Parathyroid adenoma (tissue), 2 donors: ENCODE data around the gene AGBL3.
A peak's percentile ranks its signal among the peaks of the same experiment; 100 is the strongest.

Experiments used
- H2AFZ ChIP-seq: fragments of 300-600 bp; sonication (generic); one replicate; pipeline ENCODE4 v1.7.0; 2017; ENCODE audit warnings: antibody characterized with exemption, mild to moderate bottlenecking
- H3K27ac ChIP-seq: fragments of 300-600 bp; sonication (generic); one replicate; pipeline ENCODE4 v1.7.0; 2017
- H3K27me3 ChIP-seq: fragments of 300-600 bp; sonication (generic); one replicate; pipeline ENCODE4 v1.7.0; 2017; ENCODE audit warnings: low read length; ENCODE audit not compliant: control insufficient read depth, insufficient read depth
- H3K36me3 ChIP-seq: fragments of 300-600 bp; sonication (generic); one replicate; pipeline ENCODE4 v1.7.0; 2017; ENCODE audit warnings: low read length; ENCODE audit not compliant: control insufficient read depth, insufficient read depth
- H3K4me1 ChIP-seq: fragments of 300-600 bp; sonication (generic); one replicate; pipeline ENCODE4 v1.7.0; 2017; ENCODE audit warnings: control low read depth
- H3K4me2 ChIP-seq: fragments of 300-600 bp; sonication (generic); one replicate; pipeline ENCODE4 v1.7.0; 2017; ENCODE audit warnings: low read length
- H3K4me3 ChIP-seq: fragments of 300-600 bp; sonication (generic); one replicate; pipeline ENCODE4 v1.7.0; 2017; ENCODE audit warnings: low read depth, low read length
- H3K79me2 ChIP-seq: fragments of 300-600 bp; sonication (generic); one replicate; pipeline ENCODE4 v1.7.0; 2017; ENCODE audit warnings: control low read depth
- H3K9ac ChIP-seq: fragments of 300-600 bp; sonication (generic); one replicate; pipeline ENCODE4 v1.7.0; 2017; ENCODE audit warnings: mild to moderate bottlenecking
- H3K9me3 ChIP-seq: fragments of 300-600 bp; sonication (generic); one replicate; pipeline ENCODE4 v1.7.0; 2017; ENCODE audit warnings: low read length; ENCODE audit not compliant: control insufficient read depth
- TF ChIP-seq, protein P1 (sequence below): fragments of 300-600 bp; sonication (generic); IDR thresholded peaks from one replicate; pipeline ENCODE4 v1.7.0; 2017; ENCODE audit warnings: antibody characterized with exemption, mild to moderate bottlenecking
- donor health status: primary hyperparathyroidism.

The AGBL3 gene

DNA sequence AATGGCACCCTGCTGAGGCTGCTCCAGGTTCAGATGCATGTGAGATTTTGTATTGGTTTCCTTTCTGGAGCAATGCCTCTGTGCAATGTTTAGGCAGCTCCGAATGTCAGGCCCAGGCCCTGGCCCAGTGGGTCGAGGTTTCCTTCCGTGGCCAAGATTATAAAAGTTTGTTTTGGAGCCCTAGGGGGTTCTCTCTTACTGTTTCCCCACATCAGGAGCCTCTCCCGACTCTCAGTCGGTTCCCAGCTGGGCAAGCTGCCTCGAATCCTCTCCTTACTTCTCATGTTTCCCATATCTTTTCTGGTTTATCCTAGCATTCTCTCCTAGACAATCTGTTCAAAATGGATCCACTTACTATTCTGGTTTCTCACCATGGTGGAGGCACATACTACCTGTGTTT, 172.6 kb downstream of the AGBL3 start:
- Histone ChIP-seq H3K9me3 (no peaks in the 10 kb centered on the region), H3K79me2 (peaks cover 8% of the 10 kb centered on the region), H3K4me2 (no peak overlapping the region), H2AFZ (no peak overlapping the region), H3K4me1 (peaks cover 15% of the 10 kb centered on the region), H3K9ac (no peak overlapping the region), H3K27me3 (no peaks in the 10 kb centered on the region), H3K4me3 (no peak overlapping the region), H3K27ac (peak overlapping the region; percentile 2), H3K36me3 (no peaks in the 10 kb centered on the region)
- TF ChIP-seq, protein P1, sequence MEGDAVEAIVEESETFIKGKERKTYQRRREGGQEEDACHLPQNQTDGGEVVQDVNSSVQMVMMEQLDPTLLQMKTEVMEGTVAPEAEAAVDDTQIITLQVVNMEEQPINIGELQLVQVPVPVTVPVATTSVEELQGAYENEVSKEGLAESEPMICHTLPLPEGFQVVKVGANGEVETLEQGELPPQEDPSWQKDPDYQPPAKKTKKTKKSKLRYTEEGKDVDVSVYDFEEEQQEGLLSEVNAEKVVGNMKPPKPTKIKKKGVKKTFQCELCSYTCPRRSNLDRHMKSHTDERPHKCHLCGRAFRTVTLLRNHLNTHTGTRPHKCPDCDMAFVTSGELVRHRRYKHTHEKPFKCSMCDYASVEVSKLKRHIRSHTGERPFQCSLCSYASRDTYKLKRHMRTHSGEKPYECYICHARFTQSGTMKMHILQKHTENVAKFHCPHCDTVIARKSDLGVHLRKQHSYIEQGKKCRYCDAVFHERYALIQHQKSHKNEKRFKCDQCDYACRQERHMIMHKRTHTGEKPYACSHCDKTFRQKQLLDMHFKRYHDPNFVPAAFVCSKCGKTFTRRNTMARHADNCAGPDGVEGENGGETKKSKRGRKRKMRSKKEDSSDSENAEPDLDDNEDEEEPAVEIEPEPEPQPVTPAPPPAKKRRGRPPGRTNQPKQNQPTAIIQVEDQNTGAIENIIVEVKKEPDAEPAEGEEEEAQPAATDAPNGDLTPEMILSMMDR, result no peak

DNA sequence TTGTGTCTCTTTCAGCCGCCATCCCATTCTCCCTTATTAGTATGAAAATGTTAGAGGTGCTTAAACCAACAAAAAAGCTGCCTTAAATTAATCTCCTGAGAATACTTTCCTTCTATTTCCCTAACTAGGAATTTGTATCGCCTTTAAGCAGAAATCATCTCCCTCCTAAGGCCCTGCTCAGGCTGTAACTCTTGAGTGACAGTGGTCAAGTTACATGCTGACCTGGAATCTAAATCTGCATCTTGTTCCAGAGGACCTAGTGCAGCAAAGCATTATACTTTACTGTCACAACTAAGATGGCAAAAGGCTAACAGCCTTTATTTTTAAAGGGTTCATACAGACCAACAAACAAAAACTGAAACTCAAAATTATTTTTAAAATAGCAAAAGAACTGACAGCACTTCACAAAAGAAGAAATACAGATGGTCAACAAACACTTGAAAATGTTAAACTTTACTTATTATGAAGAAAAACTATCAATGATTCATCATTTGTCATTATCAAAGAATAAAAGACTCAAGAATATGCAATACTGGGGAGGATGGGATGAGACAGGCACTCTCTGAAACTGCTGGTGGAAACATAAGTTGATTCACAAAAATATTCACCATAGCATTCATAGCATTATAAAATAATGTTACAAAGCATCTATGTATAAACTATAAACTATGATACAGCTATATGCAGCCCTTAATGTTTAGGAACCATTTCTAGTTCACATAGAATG, 173.2 kb downstream of the AGBL3 start:
- Histone ChIP-seq H3K27ac (peak overlapping the region; percentile 2), H3K4me2 (peak overlapping the region; percentile 19), H3K27me3 (no peaks in the 10 kb centered on the region), H2AFZ (no peak overlapping the region), H3K4me3 (no peak overlapping the region), H3K4me1 (peaks cover 15% of the 10 kb centered on the region), H3K9me3 (no peaks in the 10 kb centered on the region), H3K36me3 (no peaks in the 10 kb centered on the region), H3K79me2 (peaks cover 8% of the 10 kb centered on the region), H3K9ac (no peak overlapping the region)
- TF ChIP-seq, protein P1, result no peak

DNA sequence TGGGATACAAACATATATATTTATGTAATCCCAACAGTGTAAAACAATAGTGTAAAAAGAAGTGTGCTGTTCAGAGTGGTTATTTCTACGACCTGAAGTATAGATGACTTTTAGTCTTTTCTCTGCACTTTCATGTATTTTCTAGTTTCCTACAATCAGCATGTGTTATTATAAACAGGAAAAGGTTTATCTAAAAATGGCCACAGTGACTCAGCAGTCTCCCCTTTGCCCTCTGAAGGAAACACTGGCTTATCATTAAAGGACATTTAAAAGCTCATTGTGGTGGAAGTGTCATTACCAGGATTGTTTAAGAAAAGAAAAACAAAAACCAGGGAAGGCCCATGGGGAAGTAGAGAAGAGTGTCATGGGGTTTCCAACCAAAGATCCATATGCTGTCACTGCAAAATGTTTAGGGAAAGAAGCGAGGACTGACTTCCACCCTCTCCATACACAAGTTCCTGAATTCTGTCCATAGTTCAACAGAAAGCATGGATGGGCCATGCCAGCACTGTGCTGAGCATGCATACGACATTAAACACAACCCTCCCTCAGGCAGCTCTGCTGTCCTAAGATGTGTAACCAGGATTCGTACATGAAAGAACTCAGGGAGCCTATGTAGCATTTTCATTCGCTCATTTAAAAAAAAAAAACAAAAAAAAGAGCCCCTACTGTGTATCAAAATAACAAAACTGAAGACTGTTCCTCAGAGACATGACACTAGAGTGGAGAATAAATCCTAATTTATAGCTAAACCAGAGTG, 174.0 kb downstream of the AGBL3 start:
- no peaks in the 10 kb centered on the region for H3K36me3 ChIP-seq
- H3K27ac ChIP-seq, result peak overlapping the region; percentile 5
- no peak overlapping the region for H3K4me3 ChIP-seq
- H3K27me3 ChIP-seq, result no peaks in the 10 kb centered on the region
- H3K79me2 ChIP-seq, result peaks cover 8% of the 10 kb centered on the region
- peaks cover 15% of the 10 kb centered on the region for H3K4me1 ChIP-seq
- no peak overlapping the region for H3K9ac ChIP-seq
- TF ChIP-seq, protein P1, result no peak
- peak overlapping the region; percentile 30 for H2AFZ ChIP-seq
- H3K4me2 ChIP-seq, result no peak overlapping the region
- H3K9me3 ChIP-seq, result no peaks in the 10 kb centered on the region

DNA sequence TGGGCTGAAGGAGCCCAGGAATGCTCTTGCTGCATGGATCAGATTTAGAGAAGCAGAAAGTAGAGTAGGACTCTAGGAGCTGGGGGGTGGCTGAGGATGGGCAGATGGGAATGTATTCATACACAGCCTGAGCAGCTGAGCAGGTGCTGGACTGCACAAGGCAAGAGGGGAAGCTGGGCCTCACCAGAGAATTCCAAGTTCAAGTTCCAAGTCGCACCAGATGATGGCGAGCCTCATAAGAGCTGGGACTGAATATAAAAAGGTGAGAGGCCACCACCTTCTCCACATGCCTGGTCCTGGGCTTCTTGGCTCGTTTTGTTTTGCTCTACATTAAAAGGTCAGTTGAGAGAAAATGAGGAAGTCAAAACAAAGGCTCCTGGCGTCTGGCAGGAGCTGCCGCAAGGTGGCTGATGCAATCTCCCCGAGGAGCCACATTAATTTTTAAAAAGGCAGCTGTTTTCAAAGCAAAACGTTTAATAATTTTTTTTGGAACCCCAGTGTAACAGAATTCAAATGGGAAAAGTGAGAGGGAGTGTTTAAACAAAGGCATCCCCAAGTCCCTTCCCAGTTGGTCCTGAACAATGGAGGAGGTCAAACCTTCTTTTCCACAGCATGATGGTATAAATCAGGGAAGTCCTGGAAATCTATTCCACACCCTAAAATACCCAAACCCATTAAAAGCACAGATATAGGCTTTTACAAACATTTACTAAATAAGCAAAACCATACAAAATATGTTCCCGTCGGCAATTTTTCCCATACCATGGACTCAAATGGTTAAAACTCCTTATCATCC, 174.7 kb downstream of the AGBL3 start:
- Histone ChIP-seq H3K79me2 (peaks cover 8% of the 10 kb centered on the region), H3K9me3 (no peaks in the 10 kb centered on the region), H3K4me1 (peaks cover 15% of the 10 kb centered on the region), H3K27me3 (no peaks in the 10 kb centered on the region), H3K4me2 (no peak overlapping the region), H3K9ac (no peak overlapping the region), H3K4me3 (no peak overlapping the region), H3K27ac (peak overlapping the region; percentile 5), H3K36me3 (no peaks in the 10 kb centered on the region), H2AFZ (peak overlapping the region; percentile 30)
- TF ChIP-seq, protein P1, result no peak
